HG02610 (cell line): Measurements from ENCODE around the gene TRMU.

ENCODE experiments used
- ATAC-seq: cut with Tn5 transposase; IDR thresholded peaks from one replicate; pipeline ENCODE4 v1.9.1; 2021; ENCODE audit warnings: mild to moderate bottlenecking, moderate library complexity; ENCODE audit not compliant: unreplicated experiment

TRMU gene

GRCh38 chr22:46336119-46337078 lies 885 bp downstream of the TRMU start:
- peak; percentile 4 for ATAC-seq

- no peak for ATAC-seq
These were observed 2.4 kb downstream of the TRMU start for GRCh38 chr22:46337870-46338269.

- no peak for ATAC-seq
These were observed 3.1 kb downstream of the TRMU start for GRCh38 chr22:46338636-46339035.

GRCh38 chr22:46339956-46340355 lies 4.4 kb downstream of the TRMU start:
- no peak for ATAC-seq

GRCh38 chr22:46340676-46341075 lies 5.2 kb downstream of the TRMU start:
- no peak for ATAC-seq

GRCh38 chr22:46346680-46347405 lies 11.3 kb downstream of the TRMU start:
- no peak for ATAC-seq

- no peak for ATAC-seq
These were observed 12.1 kb downstream of the TRMU start for GRCh38 chr22:46347646-46348045.

GRCh38 chr22:46348099-46348695 lies 12.7 kb downstream of the TRMU start:
- ATAC-seq = no peak

GRCh38 chr22:46349238-46349637 lies 13.7 kb downstream of the TRMU start:
- no peak for ATAC-seq

GRCh38 chr22:46349681-46350080 lies 14.2 kb downstream of the TRMU start:
- ATAC-seq = no peak

GRCh38 chr22:46350121-46350520 lies 14.6 kb downstream of the TRMU start:
- no peak for ATAC-seq

GRCh38 chr22:46350646-46351045 lies 15.1 kb downstream of the TRMU start:
- no peak for ATAC-seq

GRCh38 chr22:46351131-46351735 lies 15.7 kb downstream of the TRMU start:
- ATAC-seq = no peak

- no peak for ATAC-seq
These were observed 16.3 kb downstream of the TRMU start for GRCh38 chr22:46351767-46352166.

- ATAC-seq = no peak
These were observed 16.8 kb downstream of the TRMU start for GRCh38 chr22:46352276-46352675.

GRCh38 chr22:46352691-46353386 lies 17.3 kb downstream of the TRMU start:
- no peak for ATAC-seq

- no peak for ATAC-seq
These were observed 18.1 kb downstream of the TRMU start for GRCh38 chr22:46353483-46354105.

GRCh38 chr22:46354176-46354992 lies 18.9 kb downstream of the TRMU start:
- ATAC-seq = no peak

GRCh38 chr22:46354993-46355305 lies 19.4 kb downstream of the TRMU start:
- ATAC-seq = no peak
